Measurements from ENCODE around the gene CABLES1. TPM values are rescaled to one million over a fixed set of nuclear protein-coding genes. Genes with fewer than 3 reads are reported as not detected.

CABLES1 gene
- total RNA-seq, 4 donors from 2014 or later, result 8.5 to 12.6 (median 9.2) TPM

GRCh38 chr18:23307567-23308295 is 172.4 kb downstream of the CABLES1 start:
- Histone ChIP-seq H3K4me1 (peaks cover 0 to 6% of the 10 kb centered on the region in 2 donors), H3K27me3 (no peaks in the 10 kb centered on the region), H3K4me3 (no peak overlapping the region), H3K9me3 (no peaks in the 10 kb centered on the region), H3K27ac (no peak overlapping the region), H3K36me3 (no peaks in the 10 kb centered on the region)
- peak; percentile 31 to 39 for DNase-seq
- intact Hi-C loops (cut with DNase I; ENCODE audit: low total_unique reads), result no loop called here
- TF ChIP-seq POLR2A (IDR thresholded peaks at IDR 0.05) (no peak), CTCF (IDR thresholded peaks at IDR 0.05) (no peak)

Other genes starting within 250 kb of the CABLES1 start
- 10 to 100 TPM; 34.8 to 43.5 (median 43.3) TPM for gene RBBP8, start 202.2 kb upstream of the CABLES1 start, total RNA-seq

Measured in uterus (tissue), 4 donors.